Common myeloid progenitor, CD34-positive (primary cell): ENCODE data around the gene PRSS22.

Source experiments
- CTCF ChIA-PET: fragments of 350-600 bp; sonication (Branson Sonifier 250); formaldehyde crosslinking; loops from one replicate; lab custom pipeline; 2021; ENCODE audit warnings: antibody characterized with exemption; lab: Charles Lee
- POLR2A ChIA-PET: fragments of 350-600 bp; sonication (Branson Sonifier 250); formaldehyde crosslinking; loops from one replicate; lab custom pipeline; 2021; ENCODE audit warnings: antibody characterized with exemption; lab: Charles Lee
- DNase-seq, 3 donors: peaks; one replicate each; pipeline versions ENCODE4 v3.0.0 to v3.0.0-alpha.2; 2013
- H3K27ac ChIP-seq, 2 experiments: 1 replicate in 1 of 2; 2 replicates in 1 of 2; pipeline ENCODE4 v1.7.0; 2013; ENCODE audit warnings: inconsistent platforms in 2 of 2, low read length in 2 of 2, mild to moderate bottlenecking in 2 of 2, low read depth in 1 of 2, moderate library complexity in 1 of 2; ENCODE audit not compliant: severe bottlenecking in 2 of 2, insufficient read depth in 1 of 2, poor library complexity in 1 of 2
- H3K27me3 ChIP-seq, 5 experiments: replicated peaks in 2 of 5; 1 replicate in 3 of 5; 2 replicates in 2 of 5; pipeline versions ENCODE4 v1.6.1 to v1.7.0; 2013; ENCODE audit warnings: low read length in 4 of 5, mild to moderate bottlenecking in 2 of 5, moderate library complexity in 2 of 5, inconsistent platforms in 1 of 5; ENCODE audit not compliant: insufficient read depth in 5 of 5, control insufficient read depth in 4 of 5
- H3K36me3 ChIP-seq, 4 experiments: 1 replicate in 2 of 4; 2 replicates in 2 of 4; pipeline versions ENCODE4 v1.6.1 to v1.7.0; 2013; ENCODE audit warnings: low read length in 3 of 4, control low read depth in 1 of 4, mild to moderate bottlenecking in 1 of 4; ENCODE audit not compliant: control insufficient read depth in 4 of 4, insufficient read depth in 4 of 4
- H3K4me1 ChIP-seq, 4 experiments: 1 replicate in 3 of 4; 2 replicates in 1 of 4; pipeline versions ENCODE4 v1.6.1 to v1.7.1; 2013; ENCODE audit warnings: low read length in 3 of 4, mild to moderate bottlenecking in 3 of 4, control low read depth in 1 of 4, inconsistent platforms in 1 of 4, moderate library complexity in 1 of 4; ENCODE audit not compliant: control insufficient read depth in 4 of 4, insufficient read depth in 4 of 4; ENCODE audit errors: control extremely low read depth in 1 of 4
- H3K4me3 ChIP-seq, 7 experiments: 1 replicate in 4 of 7; 2 replicates in 3 of 7; pipeline versions ENCODE4 v1.5.1 to v1.7.0; 2013; ENCODE audit warnings: mild to moderate bottlenecking in 7 of 7, low read length in 6 of 7, moderate library complexity in 6 of 7, inconsistent platforms in 2 of 7, low read depth in 2 of 7, control low read depth in 1 of 7; ENCODE audit not compliant: insufficient read depth in 4 of 7, control insufficient read depth in 1 of 7; ENCODE audit errors: extremely low read depth in 1 of 7
- H3K9me3 ChIP-seq, 5 experiments: 1 replicate in 4 of 5; 2 replicates in 1 of 5; pipeline versions ENCODE4 v1.6.1 to v1.7.1; 2013; ENCODE audit warnings: low read length in 4 of 5, mild to moderate bottlenecking in 2 of 5, inconsistent platforms in 1 of 5, low read depth in 1 of 5, moderate library complexity in 1 of 5; ENCODE audit not compliant: control insufficient read depth in 4 of 5, insufficient read depth in 2 of 5; ENCODE audit errors: control extremely low read depth in 1 of 5
- WGBS: methylation state at CpG from one replicate; pipeline ENCODE4 v1.1.5; 2013; ENCODE audit not compliant: insufficient coverage; 5-methylcytosine and 5-hydroxymethylcytosine counted together

PRSS22 gene

GRCh38 chr16:2904100-2904921, 46.3 kb upstream of the PRSS22 start:
- peak overlapping the region; percentile 74 to 96 (median 92) for H3K4me3 ChIP-seq
- peak; percentile 83 to 88 (median 86) for DNase-seq
- ChIA-PET CTCF (interaction anchor here (0.7 to 1.6 kb wide), 6 partner anchors 10 to 27 kb away, joined by 3 to 5 read pairs (median 4); no protein-coding TSS in a partner anchor), POLR2A (no interaction called here)
- peaks cover 0 to 6% (median 0%) of the 10 kb centered on the region in 4 experiments for H3K36me3 ChIP-seq
- WGBS = 4% methylated on average over 44 of the region's 62 CpGs
- no peaks in the 10 kb centered on the region for H3K9me3 ChIP-seq
- H3K4me1 ChIP-seq = peaks cover 3 to 20% (median 16%) of the 10 kb centered on the region in 4 experiments
- H3K27ac ChIP-seq = peak overlapping the region in 1 of 2 experiments; percentile 76
- no peaks in the 10 kb centered on the region for H3K27me3 ChIP-seq

DNA sequence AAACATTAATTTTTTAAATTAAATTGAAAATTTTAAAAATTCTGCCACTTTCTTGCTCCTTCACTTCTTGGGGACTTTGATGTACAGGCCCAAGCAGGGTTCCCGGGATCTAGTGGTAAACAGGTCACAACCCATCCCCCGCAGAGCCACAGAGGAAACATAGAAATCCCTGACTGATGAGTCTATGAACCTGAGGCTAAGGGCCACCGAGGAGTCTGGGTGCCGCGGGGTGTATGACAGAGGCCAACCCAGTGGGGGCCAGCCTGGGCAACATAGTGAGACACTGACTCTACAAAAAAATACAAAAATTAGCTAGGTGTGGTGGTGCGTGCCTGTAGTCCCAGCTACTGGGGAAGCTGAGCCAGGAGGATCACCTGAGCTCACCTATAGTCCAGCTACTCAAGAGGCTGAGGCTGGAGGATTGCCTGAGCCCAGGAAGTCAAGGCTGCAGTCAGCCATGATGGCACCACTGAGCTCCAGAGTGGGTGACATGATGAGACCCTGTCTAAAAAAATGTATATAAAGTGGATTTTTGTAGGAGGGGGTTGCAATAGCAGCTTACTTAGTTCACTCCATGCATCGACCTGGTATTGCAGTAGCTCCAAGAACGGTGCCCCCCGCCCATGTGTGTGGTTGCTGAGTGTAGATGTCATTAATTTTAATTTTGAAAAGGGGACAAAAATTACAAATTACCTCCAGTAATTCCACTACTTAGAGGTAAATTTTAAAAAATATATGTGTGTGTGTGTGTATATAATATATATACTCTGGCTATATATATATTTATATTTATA, 44.6 kb upstream of the PRSS22 start:
- no peak for DNase-seq
- Histone ChIP-seq H3K27me3 (no peaks in the 10 kb centered on the region), H3K36me3 (peaks cover 0 to 9% (median 0%) of the 10 kb centered on the region in 4 experiments), H3K4me3 (no peak overlapping the region), H3K27ac (no peak overlapping the region), H3K9me3 (no peaks in the 10 kb centered on the region), H3K4me1 (peaks cover 3 to 19% (median 16%) of the 10 kb centered on the region in 4 experiments)
- ChIA-PET POLR2A (no interaction called here), CTCF (interaction anchor here (0.6 to 1.6 kb wide), 5 partner anchors 12 to 32 kb away, joined by 3 to 4 read pairs (median 3); no protein-coding TSS in a partner anchor)
- WGBS = 98% methylated on average over 6 of the region's 9 CpGs

- POLR2A ChIA-PET = no interaction called here
- Histone ChIP-seq H3K36me3 (peaks cover 0 to 21% (median 6%) of the 10 kb centered on the region in 4 experiments), H3K27ac (no peak overlapping the region), H3K4me1 (peaks cover 3 to 14% (median 9%) of the 10 kb centered on the region in 4 experiments), H3K4me3 (no peak overlapping the region), H3K9me3 (no peaks in the 10 kb centered on the region), H3K27me3 (no peaks in the 10 kb centered on the region)
- DNase-seq = no peak
- CTCF ChIA-PET = interaction anchor here (1.3 kb wide), 1 partner anchor 62 kb away, joined by 4 read pairs; no protein-coding TSS in a partner anchor
- WGBS = 96% methylated on average over 15 of the region's 15 CpGs
Measured at GRCh38 chr16:2900526-2901075, 42.6 kb upstream of the PRSS22 start.

GRCh38 chr16:2899564-2900072, 41.6 kb upstream of the PRSS22 start:
- 100% methylated on average over 10 of the region's 13 CpGs for WGBS
- Histone ChIP-seq H3K4me1 (peaks cover 3 to 11% (median 6%) of the 10 kb centered on the region in 4 experiments), H3K27ac (no peak overlapping the region), H3K27me3 (no peaks in the 10 kb centered on the region), H3K36me3 (peaks cover 0 to 23% (median 6%) of the 10 kb centered on the region in 4 experiments), H3K9me3 (no peaks in the 10 kb centered on the region), H3K4me3 (no peak overlapping the region)
- ChIA-PET POLR2A (no interaction called here), CTCF (interaction anchor here (0.8 to 1.3 kb wide), 3 partner anchors 10 to 61 kb away, joined by 3 to 6 read pairs (median 4); no protein-coding TSS in a partner anchor)
- no peak for DNase-seq

- POLR2A ChIA-PET = no interaction called here
- H3K36me3 ChIP-seq = peaks cover 0 to 23% (median 6%) of the 10 kb centered on the region in 4 experiments
Measured at GRCh38 chr16:2898831-2899563, 41.0 kb upstream of the PRSS22 start.

GRCh38 chr16:2897110-2897509, 39.1 kb upstream of the PRSS22 start:
- H3K27ac ChIP-seq = no peak overlapping the region
- CTCF ChIA-PET = interaction anchor here (0.6 to 1.7 kb wide), 3 partner anchors 11 to 355 kb away, joined by 3 to 6 read pairs (median 4); no protein-coding TSS in a partner anchor

More at GRCh38 chr16:2898831-2899563, 41.0 kb upstream of the PRSS22 start:
- no peak overlapping the region for H3K4me3 ChIP-seq
- H3K27ac ChIP-seq = no peak overlapping the region
- CTCF ChIA-PET = interaction anchor here (0.8 to 1.3 kb wide), 3 partner anchors 10 to 60 kb away, joined by 3 to 6 read pairs (median 4); no protein-coding TSS in a partner anchor
- WGBS = 97% methylated on average over 6 of the region's 10 CpGs
- no peak for DNase-seq
- peaks cover 3 to 6% (median 3%) of the 10 kb centered on the region in 4 experiments for H3K4me1 ChIP-seq
- no peaks in the 10 kb centered on the region for H3K9me3 ChIP-seq
- H3K27me3 ChIP-seq = no peaks in the 10 kb centered on the region

More at GRCh38 chr16:2897110-2897509, 39.1 kb upstream of the PRSS22 start:
- POLR2A ChIA-PET = no interaction called here
- no peaks in the 10 kb centered on the region for H3K27me3 ChIP-seq
- H3K4me1 ChIP-seq = no peaks in the 10 kb centered on the region
- peaks cover 0 to 23% (median 6%) of the 10 kb centered on the region in 4 experiments for H3K36me3 ChIP-seq
- no peaks in the 10 kb centered on the region for H3K9me3 ChIP-seq
- 94% methylated on average over 5 of the region's 7 CpGs for WGBS
- DNase-seq = no peak
- no peak overlapping the region for H3K4me3 ChIP-seq
